Neural crest cell (in vitro differentiated cells): Measurements from ENCODE around the gene CDK10. TPM values are rescaled to one million over a fixed set of nuclear protein-coding genes. Genes with fewer than 3 reads are reported as not detected.
"Not testable (repeated sequence)": the region's sequence is repeated elsewhere in the genome, so short reads cannot be mapped to it uniquely, and the experiment has no call there.

Experiments
- DNase-seq: peaks from one replicate; pipeline ENCODE4 v3.0.0; 2021; ENCODE audit warnings: low read depth, mixed read lengths, low spot score
- H3K27ac Mint-ChIP-seq: one replicate; pipeline ENCODE4 v1.8.0; 2021; ENCODE audit warnings: mild to moderate bottlenecking, mixed read lengths; ENCODE audit not compliant: unreplicated experiment
- H3K27me3 Mint-ChIP-seq: 2 replicates; pipeline ENCODE4 v1.8.0; 2021; ENCODE audit warnings: low read depth, mild to moderate bottlenecking, mixed read lengths
- H3K36me3 Mint-ChIP-seq: 2 replicates; pipeline ENCODE4 v1.8.0; 2021; ENCODE audit warnings: low read depth, mild to moderate bottlenecking, mixed read lengths
- H3K4me1 Mint-ChIP-seq: 2 replicates; pipeline ENCODE4 v1.8.0; 2021; ENCODE audit warnings: mixed read lengths
- H3K4me3 Mint-ChIP-seq: one replicate; pipeline ENCODE4 v1.8.0; 2021; ENCODE audit warnings: mild to moderate bottlenecking, mixed read lengths
- H3K9me3 Mint-ChIP-seq: 2 replicates; pipeline ENCODE4 v1.8.0; 2021; ENCODE audit warnings: mixed read lengths
- total RNA-seq: library from RNA; stranded (reverse); gene quantifications from 2 replicates; pipeline ENCODE4 v1.2.1, GENCODE V29; 2021
- TF ChIP-seq, protein P1 (sequence below): fragments of 200-600 bp; sonication (generic); conservative IDR thresholded peaks from 2 replicates; pipeline ENCODE4 v1.5.0; 2021; ENCODE audit warnings: antibody characterized with exemption, mild to moderate bottlenecking

The CDK10 gene
- total RNA-seq, 1 donor from 2014 or later: 127 TPM

- Mint-ChIP-seq H3K27ac (no peak overlapping the region), H3K4me1 (peaks cover 11% of the 10 kb centered on the region), H3K4me3 (peak overlapping the region; percentile 83), H3K27me3 (peaks cover 3% of the 10 kb centered on the region), H3K36me3 (peaks cover 47% of the 10 kb centered on the region), H3K9me3 (peaks cover 13% of the 10 kb centered on the region)
- TF ChIP-seq, protein P1, sequence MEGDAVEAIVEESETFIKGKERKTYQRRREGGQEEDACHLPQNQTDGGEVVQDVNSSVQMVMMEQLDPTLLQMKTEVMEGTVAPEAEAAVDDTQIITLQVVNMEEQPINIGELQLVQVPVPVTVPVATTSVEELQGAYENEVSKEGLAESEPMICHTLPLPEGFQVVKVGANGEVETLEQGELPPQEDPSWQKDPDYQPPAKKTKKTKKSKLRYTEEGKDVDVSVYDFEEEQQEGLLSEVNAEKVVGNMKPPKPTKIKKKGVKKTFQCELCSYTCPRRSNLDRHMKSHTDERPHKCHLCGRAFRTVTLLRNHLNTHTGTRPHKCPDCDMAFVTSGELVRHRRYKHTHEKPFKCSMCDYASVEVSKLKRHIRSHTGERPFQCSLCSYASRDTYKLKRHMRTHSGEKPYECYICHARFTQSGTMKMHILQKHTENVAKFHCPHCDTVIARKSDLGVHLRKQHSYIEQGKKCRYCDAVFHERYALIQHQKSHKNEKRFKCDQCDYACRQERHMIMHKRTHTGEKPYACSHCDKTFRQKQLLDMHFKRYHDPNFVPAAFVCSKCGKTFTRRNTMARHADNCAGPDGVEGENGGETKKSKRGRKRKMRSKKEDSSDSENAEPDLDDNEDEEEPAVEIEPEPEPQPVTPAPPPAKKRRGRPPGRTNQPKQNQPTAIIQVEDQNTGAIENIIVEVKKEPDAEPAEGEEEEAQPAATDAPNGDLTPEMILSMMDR: no peak
- no peak for DNase-seq
Observed at GRCh38 chr16:89685916-89686315, 573 bp upstream of the CDK10 start.

DNA sequence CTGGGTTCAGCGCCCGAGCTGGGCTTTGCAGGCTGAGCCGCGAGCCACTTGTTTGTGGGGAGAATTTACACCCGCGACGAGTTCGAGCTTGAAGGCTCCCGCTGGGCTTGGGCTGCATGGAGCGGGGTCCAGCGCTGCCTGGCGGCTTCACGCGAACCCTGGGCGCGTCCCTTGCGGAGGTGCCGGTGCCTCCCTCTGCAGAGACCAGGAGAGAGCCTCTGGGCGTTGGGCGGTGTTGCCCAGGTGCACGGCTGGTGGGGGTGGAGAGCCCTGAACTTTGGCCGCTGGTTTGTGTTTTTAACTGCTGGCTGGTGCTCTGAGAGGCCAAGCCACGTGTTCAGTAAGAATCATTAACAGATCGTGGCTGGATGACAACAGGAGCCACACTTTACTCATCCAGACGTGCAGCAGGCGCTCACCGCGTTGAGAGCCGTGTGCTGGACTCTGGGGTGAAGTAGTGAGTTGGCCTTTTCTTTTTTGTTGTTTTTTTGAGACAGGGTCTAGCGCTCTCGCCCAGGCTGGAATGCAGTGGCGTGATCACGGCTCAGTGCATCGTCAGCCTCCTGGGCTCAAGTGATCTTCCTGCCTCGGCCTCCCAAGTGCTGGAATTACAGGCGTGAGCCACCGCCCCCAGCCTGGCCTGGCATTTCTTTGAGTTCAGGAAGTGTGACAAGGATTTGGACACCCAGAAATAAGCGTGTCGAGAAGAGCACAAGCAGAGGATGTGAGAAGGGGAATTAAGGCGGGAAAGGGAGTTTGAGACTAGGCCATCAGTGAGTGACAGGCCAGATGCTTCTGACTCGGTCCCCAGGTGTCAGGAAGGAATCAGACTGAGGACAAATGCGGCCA lies 827 bp downstream of the CDK10 start:
- peaks cover 11% of the 10 kb centered on the region for H3K4me1 Mint-ChIP-seq
- DNase-seq: no peak
- peaks cover 3% of the 10 kb centered on the region for H3K27me3 Mint-ChIP-seq
- H3K27ac Mint-ChIP-seq: peak overlapping the region; percentile 85
- peaks cover 36% of the 10 kb centered on the region for H3K36me3 Mint-ChIP-seq
- peaks cover 8% of the 10 kb centered on the region for H3K9me3 Mint-ChIP-seq
- TF ChIP-seq, protein P1: no peak
- peak overlapping the region; percentile 93 for H3K4me3 Mint-ChIP-seq

GRCh38 chr16:89688395-89688794 lies 1.9 kb downstream of the CDK10 start:
- Mint-ChIP-seq H3K4me3 (peak overlapping the region; percentile 93), H3K27me3 (peaks cover 3% of the 10 kb centered on the region), H3K9me3 (peaks cover 8% of the 10 kb centered on the region), H3K27ac (no peak overlapping the region), H3K36me3 (peaks cover 31% of the 10 kb centered on the region), H3K4me1 (peaks cover 11% of the 10 kb centered on the region)
- DNase-seq: no peak
- TF ChIP-seq, protein P1: no peak

DNA sequence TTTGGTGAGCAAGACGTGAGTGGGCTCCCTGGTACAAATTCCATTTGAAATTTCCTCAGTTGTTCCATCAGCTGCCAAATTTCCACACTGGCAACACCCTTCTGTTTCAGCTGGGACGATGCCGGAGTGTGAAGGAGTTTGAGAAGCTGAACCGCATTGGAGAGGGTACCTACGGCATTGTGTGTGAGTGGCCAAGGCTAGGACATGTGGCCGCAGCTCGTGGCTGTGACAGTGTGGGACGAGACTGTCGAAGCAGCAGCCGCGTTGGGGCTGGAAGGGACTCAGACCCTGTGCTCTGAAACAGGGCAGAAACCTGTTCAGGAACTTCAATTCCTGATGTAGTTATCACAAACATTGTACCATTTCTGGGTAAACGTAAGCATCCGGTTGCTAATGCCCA lies 2.7 kb downstream of the CDK10 start:
- peaks cover 30% of the 10 kb centered on the region for H3K36me3 Mint-ChIP-seq
- H3K9me3 Mint-ChIP-seq: peaks cover 8% of the 10 kb centered on the region
- no peak overlapping the region for H3K27ac Mint-ChIP-seq
- peak overlapping the region; percentile 67 for H3K4me3 Mint-ChIP-seq
- peaks cover 3% of the 10 kb centered on the region for H3K27me3 Mint-ChIP-seq
- no peak for DNase-seq
- H3K4me1 Mint-ChIP-seq: peaks cover 11% of the 10 kb centered on the region
- TF ChIP-seq, protein P1: no peak

DNA sequence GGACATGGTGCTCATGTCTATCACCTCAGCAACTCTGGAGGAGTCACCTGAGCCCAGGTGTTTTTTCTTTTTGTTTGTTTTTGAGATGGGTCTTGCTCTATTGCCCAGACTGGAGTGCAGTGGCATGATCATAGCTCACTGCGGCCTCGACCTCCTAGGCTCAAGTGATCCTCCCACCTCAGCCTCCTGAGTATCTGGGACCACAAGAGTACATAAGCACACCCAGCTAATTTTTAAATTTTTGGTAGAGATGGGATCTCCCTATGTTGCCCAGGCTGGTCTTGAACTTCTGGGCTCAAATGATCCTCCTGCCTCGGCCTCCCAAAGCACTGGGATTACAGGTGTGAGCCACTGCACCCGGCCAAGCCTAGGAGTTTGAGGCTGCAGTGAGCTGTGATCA lies 3.1 kb downstream of the CDK10 start:
- H3K9me3 Mint-ChIP-seq, H3K27ac Mint-ChIP-seq, H3K27me3 Mint-ChIP-seq, DNase-seq: not testable (repeated sequence)
- Mint-ChIP-seq H3K36me3 (peaks cover 27% of the 10 kb centered on the region), H3K4me1 (peaks cover 11% of the 10 kb centered on the region), H3K4me3 (peak overlapping the region; percentile 67)

- Mint-ChIP-seq H3K36me3 (peaks cover 19% of the 10 kb centered on the region), H3K27ac (no peak overlapping the region), H3K9me3 (peaks cover 4% of the 10 kb centered on the region), H3K4me1 (peaks cover 11% of the 10 kb centered on the region), H3K27me3 (peaks cover 3% of the 10 kb centered on the region), H3K4me3 (peak overlapping the region; percentile 67)
- TF ChIP-seq, protein P1: no peak
- DNase-seq: no peak
Observed at GRCh38 chr16:89690392-89690901, 4.0 kb downstream of the CDK10 start.
